HepG2 (cell line): ENCODE results near the gene LINGO3. TPM values are rescaled to one million over a fixed set of nuclear protein-coding genes. Genes with fewer than 3 reads are reported as not detected.

ENCODE experiments used
- ATAC-seq: fragments of 200-7000 bp; cut with Tn5 transposase; 3 replicates; pipeline ENCODE4 v1.9.1; 2020; ENCODE audit warnings: mild to moderate bottlenecking, moderate library complexity
- BruUV-seq: library from RNA; stranded (reverse); fragments of 400-500 nt; replicated peaks from 2 replicates; lab custom pipeline; 2021; lab: Mats Ljungman, UMichigan
- CTCF ChIA-PET: fragments of 300-600 bp; formaldehyde crosslinking; extraction: SDS; loops from one replicate; lab custom pipeline; 2021; ENCODE audit warnings: low total read pairs, inconsistent platforms, low intra/inter-chr PET ratio; lab: Yijun Ruan, JAX
- POLR2A ChIA-PET: fragments of 350-600 bp; sonication (Branson Sonifier 250); formaldehyde crosslinking; loops from one replicate; lab custom pipeline; 2020; ENCODE audit warnings: antibody characterized with exemption, inconsistent platforms; lab: Yijun Ruan, JAX
- DNase-seq: peaks from one replicate; pipeline ENCODE4 v3.0.0-alpha.2; 2015; ENCODE audit warnings: low spot score
- FAIRE-seq: peaks from 3 replicates; lab custom pipeline; 2011; peaks lifted over from hg19 to GRCh38; lab: Jason Lieb, UNC
- H2AFZ ChIP-seq: one replicate; pipeline ENCODE4 v1.6.1; 2011; ENCODE audit warnings: low read length, inconsistent platforms
- H3K27ac ChIP-seq: fragments of 300-600 bp; 3 replicates; pipeline ENCODE4 v1.8.0; 2011; ENCODE audit warnings: mixed run types, mild to moderate bottlenecking, mixed read lengths, low read length, inconsistent platforms; ENCODE audit not compliant: insufficient read depth; ENCODE audit errors: extremely low read length
- H3K27me3 ChIP-seq, 2 experiments: fragments of 200-600 bp in 1 of 2; 2 replicates in 1 of 2; 3 replicates in 1 of 2; pipeline versions ENCODE4 v1.6.0 to v1.8.0; 2011; ENCODE audit warnings: low read length in 2 of 2, mild to moderate bottlenecking in 2 of 2, moderate library complexity in 2 of 2, inconsistent platforms in 1 of 2; ENCODE audit not compliant: insufficient read depth in 2 of 2, control insufficient read depth in 1 of 2
- H3K36me3 ChIP-seq, 2 experiments: fragments of 200-600 bp in 1 of 2; replicated peaks in 1 of 2; 2 replicates in 1 of 2; 3 replicates in 1 of 2; pipeline versions ENCODE4 v1.5.1 to v1.8.0; 2011; ENCODE audit warnings: low read length in 2 of 2, inconsistent platforms in 1 of 2; ENCODE audit not compliant: insufficient read depth in 2 of 2, control insufficient read depth in 1 of 2
- H3K4me1 ChIP-seq: 2 replicates; pipeline ENCODE4 v1.5.1; 2012; ENCODE audit warnings: low read length, inconsistent platforms; ENCODE audit not compliant: insufficient read depth
- H3K4me2 ChIP-seq: 2 replicates; pipeline ENCODE4 v1.6.0; 2011; ENCODE audit warnings: low read depth, low read length, inconsistent platforms
- H3K4me3 ChIP-seq, 3 experiments: fragments of 200-600 bp in 1 of 3; sonication (generic), shearing (Covaris generic) in 1 of 3; replicated peaks in 1 of 3; 2 replicates each; pipeline ENCODE4 v1.5.1; 2011 to 2016; ENCODE audit warnings: low read length in 3 of 3, inconsistent platforms in 2 of 3, low read depth in 2 of 3, mild to moderate bottlenecking in 2 of 3, control low read depth in 1 of 3, mixed read lengths in 1 of 3; ENCODE audit not compliant: insufficient read depth in 1 of 3
- H3K79me2 ChIP-seq: one replicate; pipeline ENCODE4 v1.6.1; 2011; ENCODE audit warnings: low read length, inconsistent platforms; ENCODE audit not compliant: insufficient read depth
- H3K9ac ChIP-seq: 2 replicates; pipeline ENCODE4 v1.6.0; 2011; ENCODE audit warnings: mild to moderate bottlenecking, low read depth, low read length, inconsistent platforms; ENCODE audit not compliant: insufficient read depth
- H3K9me3 ChIP-seq: 2 replicates; pipeline ENCODE4 v1.5.1; 2012; ENCODE audit warnings: mild to moderate bottlenecking, low read length
- H4K20me1 ChIP-seq: 2 replicates; pipeline ENCODE4 v1.6.0; 2011; ENCODE audit warnings: inconsistent platforms, mild to moderate bottlenecking, low read length, moderate library complexity; ENCODE audit not compliant: insufficient read depth
- KLF15 ChIP-seq: sonication (generic); formaldehyde crosslinking; IDR thresholded peaks from 2 replicates; pipeline ENCODE4 v1.8.1; 2023; ENCODE audit warnings: borderline replicate concordance, mild to moderate bottlenecking, inconsistent platforms, missing genetic modification reagents, mixed read lengths
- LCORL ChIP-seq, 2 experiments: fragments of 450-650 bp in 1 of 2; sonication (generic) in 1 of 2; formaldehyde crosslinking in 1 of 2; IDR thresholded peaks; 2 replicates each; pipeline versions ENCODE4 v1.5.0 to v1.6.1; 2017 to 2020; ENCODE audit warnings: antibody characterized with exemption in 1 of 2, missing genetic modification reagents in 1 of 2
- NFIB ChIP-seq: sonication (generic); formaldehyde crosslinking; IDR thresholded peaks from 2 replicates; pipeline ENCODE4 v1.9.0; 2021; ENCODE audit warnings: missing genetic modification reagents, mild to moderate bottlenecking, borderline replicate concordance
- PITX1 ChIP-seq: sonication (generic); formaldehyde crosslinking; IDR thresholded peaks from 2 replicates; pipeline ENCODE4 v1.5.1; 2020; ENCODE audit warnings: mild to moderate bottlenecking, missing genetic modification reagents
- POLR2G ChIP-seq: fragments of 200-400 bp; formaldehyde crosslinking; IDR thresholded peaks from 2 replicates; pipeline ENCODE4 v1.6.1; 2018; ENCODE audit warnings: mild to moderate bottlenecking, low read depth, low read length, moderate library complexity
- RXRA ChIP-seq: sonication (generic); formaldehyde crosslinking; IDR thresholded peaks from 2 replicates; pipeline ENCODE4 v1.5.1; 2020; ENCODE audit warnings: missing genetic modification reagents
- SAP130 ChIP-seq: IDR thresholded peaks from 2 replicates; pipeline ENCODE4 v1.6.1; 2016; ENCODE audit warnings: low read depth
- SATB2 ChIP-seq: sonication (generic); formaldehyde crosslinking; IDR thresholded peaks from 2 replicates; pipeline ENCODE4 v1.5.0; 2020; ENCODE audit warnings: missing genetic modification reagents
- SOX5 ChIP-seq: IDR thresholded peaks from 2 replicates; pipeline ENCODE4 v1.6.1; 2016; ENCODE audit warnings: borderline replicate concordance
- SSRP1 ChIP-seq: IDR thresholded peaks from 2 replicates; pipeline ENCODE4 v1.6.1; 2016; ENCODE audit warnings: control low read depth
- ZNF557 ChIP-seq: sonication (generic); formaldehyde crosslinking; IDR thresholded peaks from 2 replicates; pipeline ENCODE4 v1.4.0; 2020; ENCODE audit warnings: missing genetic modification reagents
- ZNF781 ChIP-seq: sonication (generic); formaldehyde crosslinking; IDR thresholded peaks from 2 replicates; pipeline ENCODE4 v1.5.1; 2020; ENCODE audit warnings: borderline replicate concordance, mild to moderate bottlenecking, missing genetic modification reagents; ENCODE audit errors: not compliant biosample characterization
- WGBS: methylation state at CpG from one replicate; pipeline ENCODE4 v1.1.6; 2017; ENCODE audit warnings: low lambda C conversion rate; 5-methylcytosine and 5-hydroxymethylcytosine counted together
- in situ Hi-C: cut with HindIII; loops from 2 replicates; pipeline ENCODE4 v1.10.0; 2017; ENCODE audit warnings: low pct_unique_long_range_greater_than_20kb; ENCODE audit not compliant: extremely low pct_ligation_motif_present
- intact Hi-C: fragments of 100-400 bp; cut with micrococcal nuclease; formaldehyde crosslinking; loops from one replicate; pipeline ENCODE4 v1.10.0; 2022; ENCODE audit not compliant: unreplicated experiment
- polyA plus RNA-seq, 8 experiments: library from polyadenylated mRNA; depleted of rRNA in 3 of 8; stranded (reverse) in 7 of 8; unstranded in 1 of 8; fragments of >200 nt; fragmentation: Illumina TruSeq in 4 of 8; extraction: Trizol in 4 of 8; gene quantifications; 2 replicates each; pipeline versions ENCODE4 v1.2.1 to v1.2.3, GENCODE V29; 2011 to 2016; ENCODE audit warnings: low read depth in 4 of 8, missing spikeins in 1 of 8, mixed read lengths in 1 of 8; ENCODE audit not compliant: insufficient read depth in 1 of 8
- total RNA-seq, 5 experiments: library from RNA; depleted of rRNA; stranded (reverse); fragments of >200 nt; fragmentation: Illumina TruSeq; extraction: Trizol; gene quantifications; 2 replicates each; pipeline ENCODE4 v1.2.3, GENCODE V29; 2016; ENCODE audit warnings: low read depth in 1 of 5
- TF ChIP-seq, protein P1 (sequence below): sonication (generic); formaldehyde crosslinking; IDR thresholded peaks from 2 replicates; pipeline ENCODE4 v1.4.0; 2020; ENCODE audit warnings: missing genetic modification reagents, mild to moderate bottlenecking, borderline replicate concordance
- TF ChIP-seq, protein P2 (sequence below): sonication (generic); formaldehyde crosslinking; IDR thresholded peaks from 2 replicates; pipeline ENCODE4 v1.4.0; 2020; ENCODE audit warnings: mild to moderate bottlenecking, missing genetic modification reagents
- TF ChIP-seq, protein P3 (sequence below): sonication (generic); formaldehyde crosslinking; IDR thresholded peaks from 2 replicates; pipeline ENCODE4 v1.8.1; 2022; ENCODE audit warnings: low read depth, mild to moderate bottlenecking, missing genetic modification reagents

LINGO3 gene
- total and polyA plus RNA-seq, 2 of the 13 experiments (the other 11 are each of a cell fraction or from before 2014, with no cell fraction given) = not detected

DNA sequence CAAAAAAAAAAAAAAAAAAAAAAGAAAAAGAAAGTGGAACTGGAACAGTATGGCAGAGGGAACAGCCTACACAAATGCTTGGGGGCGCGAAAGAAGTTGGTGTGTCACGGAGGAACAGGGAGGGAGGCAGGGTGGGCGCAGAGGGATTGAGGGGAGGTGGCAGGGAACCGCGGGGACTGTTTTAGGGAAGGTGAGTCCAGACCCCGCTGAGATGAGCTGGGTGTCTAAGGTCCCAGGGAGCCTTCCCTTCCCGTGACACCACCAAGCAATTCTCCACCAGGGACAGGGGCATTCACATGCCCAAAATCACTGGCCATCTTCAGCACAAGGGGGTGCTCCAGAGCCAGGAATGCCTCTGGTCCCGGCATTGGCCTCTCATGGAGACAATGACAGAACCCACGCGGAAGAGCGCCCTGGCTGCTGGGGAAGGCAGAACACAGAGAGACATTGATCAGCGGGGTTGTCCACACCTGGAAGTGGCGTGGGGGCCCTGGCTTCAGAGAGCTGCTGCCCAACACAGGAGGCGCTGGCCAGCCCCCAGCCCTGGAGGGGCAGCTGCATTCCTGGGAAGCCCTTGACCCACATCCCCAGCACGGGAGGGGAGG, 32.9 kb downstream of the LINGO3 start:
- Histone ChIP-seq H3K27ac (no peak overlapping the region), H4K20me1 (peaks cover 52% of the 10 kb centered on the region), H3K4me2 (no peak overlapping the region), H2AFZ (no peak overlapping the region), H3K9ac (no peak overlapping the region), H3K4me3 (no peak overlapping the region), H3K27me3 (no peaks in the 10 kb centered on the region), H3K36me3 (peaks cover 4 to 17% of the 10 kb centered on the region in 2 experiments; a peak in 4 of 5 replicates), H3K79me2 (peaks cover 26% of the 10 kb centered on the region), H3K4me1 (peaks cover 40% of the 10 kb centered on the region), H3K9me3 (no peaks in the 10 kb centered on the region)
- 75% methylated on average over 11 of the region's 16 CpGs for WGBS
- POLR2A ChIA-PET = interaction anchor here (1.7 kb wide), 1 partner anchor 12 kb away, joined by 7 read pairs; no protein-coding TSS in a partner anchor
- CTCF ChIA-PET = interaction anchor here (1.2 to 1.5 kb wide), 2 partner anchors 22 to 40 kb away, joined by 3 to 16 read pairs; no protein-coding TSS in a partner anchor
- peak; percentile 56 for FAIRE-seq
- DNase-seq = peak; percentile 73
- in situ Hi-C loops (loop anchor here (5.0 kb wide), 1 partner anchor 42 kb away; no protein-coding TSS in a partner anchor), intact Hi-C loops (loop anchor here (1.0 to 5.0 kb wide), 2 partner anchors 38 to 41 kb away; partner anchors contain the start of genes PLEKHJ1 and SF3A2)
- BruUV-seq = no TSS peak
- ATAC-seq = peak; percentile 37
- peak; percentile 33; the same call in 1 of the 2 replicates for TF ChIP-seq PITX1 (CRISPR knock-in tag)
- TF ChIP-seq SATB2 (CRISPR knock-in tag) = no peak
- TF ChIP-seq SAP130 (CRISPR knock-in tag) = peak; percentile 55; the same call in 1 of the 2 replicates
- peak; percentile 44 for TF ChIP-seq ZNF781 (CRISPR knock-in tag)
- peak; percentile 48; the same call in 1 of the 2 replicates for TF ChIP-seq RXRA (CRISPR knock-in tag)
- peak; percentile 82 for TF ChIP-seq SSRP1 (CRISPR knock-in tag)
- TF ChIP-seq KLF15 (CRISPR knock-in tag) = no peak
- TF ChIP-seq, protein P1, sequence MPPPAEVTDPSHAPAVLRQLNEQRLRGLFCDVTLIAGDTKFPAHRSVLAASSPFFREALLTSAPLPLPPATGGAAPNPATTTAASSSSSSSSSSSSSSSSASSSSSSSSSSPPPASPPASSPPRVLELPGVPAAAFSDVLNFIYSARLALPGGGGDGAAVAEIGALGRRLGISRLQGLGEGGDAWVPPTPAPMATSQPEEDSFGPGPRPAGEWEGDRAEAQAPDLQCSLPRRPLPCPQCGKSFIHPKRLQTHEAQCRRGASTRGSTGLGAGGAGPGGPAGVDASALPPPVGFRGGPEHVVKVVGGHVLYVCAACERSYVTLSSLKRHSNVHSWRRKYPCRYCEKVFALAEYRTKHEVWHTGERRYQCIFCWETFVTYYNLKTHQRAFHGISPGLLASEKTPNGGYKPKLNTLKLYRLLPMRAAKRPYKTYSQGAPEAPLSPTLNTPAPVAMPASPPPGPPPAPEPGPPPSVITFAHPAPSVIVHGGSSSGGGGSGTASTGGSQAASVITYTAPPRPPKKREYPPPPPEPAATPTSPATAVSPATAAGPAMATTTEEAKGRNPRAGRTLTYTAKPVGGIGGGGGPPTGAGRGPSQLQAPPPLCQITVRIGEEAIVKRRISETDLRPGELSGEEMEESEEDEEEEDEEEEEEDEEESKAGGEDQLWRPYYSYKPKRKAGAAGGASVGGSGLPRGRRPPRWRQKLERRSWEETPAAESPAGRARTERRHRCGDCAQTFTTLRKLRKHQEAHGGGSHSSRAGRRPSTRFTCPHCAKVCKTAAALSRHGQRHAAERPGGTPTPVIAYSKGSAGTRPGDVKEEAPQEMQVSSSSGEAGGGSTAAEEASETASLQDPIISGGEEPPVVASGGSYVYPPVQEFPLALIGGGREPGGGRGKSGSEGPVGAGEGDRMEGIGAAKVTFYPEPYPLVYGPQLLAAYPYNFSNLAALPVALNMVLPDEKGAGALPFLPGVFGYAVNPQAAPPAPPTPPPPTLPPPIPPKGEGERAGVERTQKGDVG (CRISPR knock-in tag) = peak; percentile 48; the same call in 1 of the 2 replicates
- TF ChIP-seq SOX5 (CRISPR knock-in tag) = peak; percentile 26; the same call in 1 of the 2 replicates
- TF ChIP-seq LCORL (IDR thresholded peaks at IDR 0.05) = no peak
- peak; percentile 73; the same call in 1 of the 2 replicates for TF ChIP-seq LCORL (CRISPR knock-in tag; IDR thresholded peaks at IDR 0.05)
- TF ChIP-seq, protein P2, sequence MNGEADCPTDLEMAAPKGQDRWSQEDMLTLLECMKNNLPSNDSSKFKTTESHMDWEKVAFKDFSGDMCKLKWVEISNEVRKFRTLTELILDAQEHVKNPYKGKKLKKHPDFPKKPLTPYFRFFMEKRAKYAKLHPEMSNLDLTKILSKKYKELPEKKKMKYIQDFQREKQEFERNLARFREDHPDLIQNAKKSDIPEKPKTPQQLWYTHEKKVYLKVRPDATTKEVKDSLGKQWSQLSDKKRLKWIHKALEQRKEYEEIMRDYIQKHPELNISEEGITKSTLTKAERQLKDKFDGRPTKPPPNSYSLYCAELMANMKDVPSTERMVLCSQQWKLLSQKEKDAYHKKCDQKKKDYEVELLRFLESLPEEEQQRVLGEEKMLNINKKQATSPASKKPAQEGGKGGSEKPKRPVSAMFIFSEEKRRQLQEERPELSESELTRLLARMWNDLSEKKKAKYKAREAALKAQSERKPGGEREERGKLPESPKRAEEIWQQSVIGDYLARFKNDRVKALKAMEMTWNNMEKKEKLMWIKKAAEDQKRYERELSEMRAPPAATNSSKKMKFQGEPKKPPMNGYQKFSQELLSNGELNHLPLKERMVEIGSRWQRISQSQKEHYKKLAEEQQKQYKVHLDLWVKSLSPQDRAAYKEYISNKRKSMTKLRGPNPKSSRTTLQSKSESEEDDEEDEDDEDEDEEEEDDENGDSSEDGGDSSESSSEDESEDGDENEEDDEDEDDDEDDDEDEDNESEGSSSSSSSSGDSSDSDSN (CRISPR knock-in tag) = peak; percentile 8; the same call in 1 of the 2 replicates
- 0 out of 2 replicates have a peak, but pooled peaks have one; percentile 21 for TF ChIP-seq POLR2G
- TF ChIP-seq ZNF557 = no peak
- TF ChIP-seq NFIB (CRISPR knock-in tag) = no peak
- TF ChIP-seq, protein P3, sequence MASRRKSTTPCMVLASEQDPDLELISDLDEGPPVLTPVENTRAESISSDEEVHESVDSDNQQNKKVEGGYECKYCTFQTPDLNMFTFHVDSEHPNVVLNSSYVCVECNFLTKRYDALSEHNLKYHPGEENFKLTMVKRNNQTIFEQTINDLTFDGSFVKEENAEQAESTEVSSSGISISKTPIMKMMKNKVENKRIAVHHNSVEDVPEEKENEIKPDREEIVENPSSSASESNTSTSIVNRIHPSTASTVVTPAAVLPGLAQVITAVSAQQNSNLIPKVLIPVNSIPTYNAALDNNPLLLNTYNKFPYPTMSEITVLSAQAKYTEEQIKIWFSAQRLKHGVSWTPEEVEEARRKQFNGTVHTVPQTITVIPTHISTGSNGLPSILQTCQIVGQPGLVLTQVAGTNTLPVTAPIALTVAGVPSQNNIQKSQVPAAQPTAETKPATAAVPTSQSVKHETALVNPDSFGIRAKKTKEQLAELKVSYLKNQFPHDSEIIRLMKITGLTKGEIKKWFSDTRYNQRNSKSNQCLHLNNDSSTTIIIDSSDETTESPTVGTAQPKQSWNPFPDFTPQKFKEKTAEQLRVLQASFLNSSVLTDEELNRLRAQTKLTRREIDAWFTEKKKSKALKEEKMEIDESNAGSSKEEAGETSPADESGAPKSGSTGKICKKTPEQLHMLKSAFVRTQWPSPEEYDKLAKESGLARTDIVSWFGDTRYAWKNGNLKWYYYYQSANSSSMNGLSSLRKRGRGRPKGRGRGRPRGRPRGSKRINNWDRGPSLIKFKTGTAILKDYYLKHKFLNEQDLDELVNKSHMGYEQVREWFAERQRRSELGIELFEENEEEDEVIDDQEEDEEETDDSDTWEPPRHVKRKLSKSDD (CRISPR knock-in tag) = 0 out of 2 replicates have a peak, but pooled peaks have one; percentile 62
